Left lung (tissue), 10 donors: ENCODE results near the gene CAPZB. TPM values are rescaled to one million over a fixed set of nuclear protein-coding genes. Genes with fewer than 3 reads are reported as not detected.

Experiments used
- ATAC-seq: fragments of 200-7000 bp; cut with Tn5 transposase; one replicate; pipeline ENCODE4 v1.9.1; 2020; ENCODE audit warnings: moderate library complexity
- DNase-seq, 4 donors: peaks; one replicate each; pipeline ENCODE4 v3.0.0-alpha.2; 2013 to 2020
- H3K27ac ChIP-seq, 2 donors: fragments of 200-600 bp; sonication (generic) in 1 of 2; one replicate each; pipeline versions ENCODE4 v1.5.0 to v1.8.0; 2020 to 2021
- H3K27me3 ChIP-seq, 2 donors: fragments of 200-600 bp; sonication (generic) in 1 of 2; one replicate each; pipeline versions ENCODE4 v1.5.0 to v1.8.0; 2020 to 2021
- H3K36me3 ChIP-seq, 2 donors: fragments of 200-600 bp; sonication (generic) in 1 of 2; one replicate each; pipeline versions ENCODE4 v1.5.0 to v1.8.0; 2020 to 2021
- H3K4me1 ChIP-seq, 2 donors: fragments of 200-600 bp; one replicate each; pipeline ENCODE4 v1.8.0; 2021
- H3K4me3 ChIP-seq, 2 donors: fragments of 200-600 bp; sonication (generic) in 1 of 2; one replicate each; pipeline versions ENCODE4 v1.5.0 to v1.8.0; 2020 to 2021; ENCODE audit warnings: mild to moderate bottlenecking in 1 of 2
- H3K9me3 ChIP-seq, 2 donors: fragments of 200-600 bp; sonication (generic) in 1 of 2; one replicate each; pipeline versions ENCODE4 v1.5.0 to v1.8.0; 2020 to 2021
- intact Hi-C, 2 donors: fragments of 100-400 bp; cut with DNase I; formaldehyde crosslinking; loops; one replicate each; pipeline versions ENCODE4 v1.11.2 to v1.14.2; 2022
- polyA plus RNA-seq, 6 donors: library from polyadenylated mRNA; unstranded; fragments of 120-200 nt; gene quantifications; one replicate each; pipeline ENCODE4 v1.2.1, GENCODE V29; 2013; ENCODE audit not compliant: insufficient read length in 6 of 6
- total RNA-seq, 2 donors: library from RNA; stranded (reverse); fragmentation: NEBNext Ultra II Directional; extraction: Animal tissue kit (Norgen Biotek cat#: 25700); gene quantifications; one replicate each; pipeline ENCODE4 v1.2.1, GENCODE V29; 2021
- TF ChIP-seq, protein P1 (sequence below), 2 donors: fragments of 200-600 bp; sonication (generic) in 1 of 2; IDR thresholded peaks; one replicate each; pipeline versions ENCODE4 v1.5.0 to v1.8.0; 2021; ENCODE audit warnings: antibody characterized with exemption in 2 of 2
- donor health status: DM: no; HTN: yes; CAD: no.
- donor health status: DM: no; HTN: no; CAD: no.

Gene CAPZB
- total and polyA plus RNA-seq, 8 donors, result 223 to 327 (median 256) TPM

DNA sequence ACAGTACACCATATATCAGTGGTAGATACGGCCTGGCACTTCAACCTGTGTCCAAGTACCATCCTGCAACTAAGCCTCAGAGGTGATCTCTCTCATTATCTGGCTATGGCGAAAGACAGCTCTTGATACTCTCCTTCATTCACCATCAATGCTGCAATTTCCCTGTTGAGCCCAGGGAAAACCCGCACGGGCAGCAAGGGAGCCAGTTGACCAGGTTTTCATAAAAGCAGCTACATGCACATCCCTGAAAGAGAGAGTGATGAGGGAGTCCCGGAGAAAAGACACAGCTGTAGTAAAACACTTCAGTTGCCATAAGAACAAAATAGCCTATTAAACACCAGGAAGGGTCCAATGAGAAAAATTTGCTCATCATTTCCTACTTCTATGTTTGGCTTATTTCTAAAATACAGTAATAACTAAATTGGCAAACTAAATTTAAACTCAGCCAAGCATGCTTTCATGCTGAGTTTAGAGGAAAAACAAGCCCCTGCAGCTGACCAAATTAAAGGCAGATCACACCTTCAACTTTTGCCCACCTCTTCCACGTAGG is 68.3 kb downstream of the CAPZB start:
- H3K36me3 ChIP-seq, result peaks cover 0 to 45% of the 10 kb centered on the region in 2 donors
- no peaks in the 10 kb centered on the region for H3K9me3 ChIP-seq
- H3K27me3 ChIP-seq, result no peaks in the 10 kb centered on the region
- peaks cover 31% of the 10 kb centered on the region in 2 donors for H3K4me1 ChIP-seq
- ATAC-seq (peak; percentile 21), DNase-seq (peak in 2 of 4 donors; percentile 67 to 84)
- peak overlapping the region; percentile 18 to 65 for H3K27ac ChIP-seq
- no peak overlapping the region for H3K4me3 ChIP-seq
- intact Hi-C loops, result no loop called here
- TF ChIP-seq, protein P1, sequence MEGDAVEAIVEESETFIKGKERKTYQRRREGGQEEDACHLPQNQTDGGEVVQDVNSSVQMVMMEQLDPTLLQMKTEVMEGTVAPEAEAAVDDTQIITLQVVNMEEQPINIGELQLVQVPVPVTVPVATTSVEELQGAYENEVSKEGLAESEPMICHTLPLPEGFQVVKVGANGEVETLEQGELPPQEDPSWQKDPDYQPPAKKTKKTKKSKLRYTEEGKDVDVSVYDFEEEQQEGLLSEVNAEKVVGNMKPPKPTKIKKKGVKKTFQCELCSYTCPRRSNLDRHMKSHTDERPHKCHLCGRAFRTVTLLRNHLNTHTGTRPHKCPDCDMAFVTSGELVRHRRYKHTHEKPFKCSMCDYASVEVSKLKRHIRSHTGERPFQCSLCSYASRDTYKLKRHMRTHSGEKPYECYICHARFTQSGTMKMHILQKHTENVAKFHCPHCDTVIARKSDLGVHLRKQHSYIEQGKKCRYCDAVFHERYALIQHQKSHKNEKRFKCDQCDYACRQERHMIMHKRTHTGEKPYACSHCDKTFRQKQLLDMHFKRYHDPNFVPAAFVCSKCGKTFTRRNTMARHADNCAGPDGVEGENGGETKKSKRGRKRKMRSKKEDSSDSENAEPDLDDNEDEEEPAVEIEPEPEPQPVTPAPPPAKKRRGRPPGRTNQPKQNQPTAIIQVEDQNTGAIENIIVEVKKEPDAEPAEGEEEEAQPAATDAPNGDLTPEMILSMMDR (IDR thresholded peaks at IDR 0.05), result no peak

DNA sequence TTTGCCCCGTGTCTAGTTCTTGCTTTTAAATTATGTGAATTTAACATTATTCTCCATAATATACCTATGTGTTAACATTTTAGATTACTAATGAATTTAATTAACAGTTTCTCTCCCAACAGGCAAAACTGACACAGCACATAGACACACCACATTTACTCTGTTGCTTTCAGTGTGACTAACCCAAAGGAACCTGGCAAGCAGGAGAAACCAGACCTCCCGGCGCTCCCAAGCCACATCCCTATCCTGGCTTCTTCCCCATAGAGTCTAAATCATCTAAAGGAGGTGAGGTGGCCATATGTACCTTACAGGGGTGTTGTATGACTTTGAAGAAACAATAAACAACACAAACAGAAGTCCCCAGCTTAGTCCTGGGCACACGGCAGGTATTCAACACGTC is 69.2 kb downstream of the CAPZB start:
- ATAC-seq, result no peak
- intact Hi-C loops, result no loop called here
- DNase-seq, result no peak
- Histone ChIP-seq H3K36me3 (peaks cover 0 to 51% of the 10 kb centered on the region in 2 donors), H3K27ac (peak overlapping the region; percentile 4 to 18), H3K4me1 (peaks cover 28 to 31% of the 10 kb centered on the region in 2 donors), H3K4me3 (no peak overlapping the region), H3K9me3 (no peaks in the 10 kb centered on the region), H3K27me3 (no peaks in the 10 kb centered on the region)
- TF ChIP-seq, protein P1 (IDR thresholded peaks at IDR 0.05), result no peak

DNA sequence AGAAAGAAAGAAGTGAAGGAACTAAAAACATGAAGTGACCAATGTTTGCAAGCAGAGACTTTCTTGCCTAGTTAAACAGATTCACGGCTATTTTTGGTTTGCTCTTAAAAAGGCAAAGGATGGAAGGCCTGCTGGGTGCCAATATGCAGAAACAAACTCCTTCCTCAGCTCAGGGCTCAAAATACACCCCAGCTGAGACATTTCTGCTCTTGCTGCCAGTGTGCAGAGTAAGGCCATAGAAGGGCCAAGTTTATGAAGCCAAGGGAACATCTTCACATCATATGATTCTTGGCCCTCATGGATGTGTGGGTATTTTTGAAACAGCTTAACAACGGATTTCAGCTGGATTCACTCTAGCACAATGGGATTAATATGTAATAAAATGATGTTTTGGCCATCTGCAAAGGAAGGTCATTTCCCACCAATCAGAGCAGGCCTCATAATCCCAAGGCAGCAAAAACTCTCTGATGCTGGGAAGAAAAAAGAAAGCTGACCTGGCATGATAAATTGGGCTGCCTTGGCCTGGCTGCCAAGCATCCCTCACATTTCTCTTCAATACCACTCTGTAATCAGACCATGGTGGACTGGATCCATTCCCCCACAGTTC is 70.7 kb downstream of the CAPZB start:
- Histone ChIP-seq H3K4me1 (peaks cover 22 to 28% of the 10 kb centered on the region in 2 donors), H3K36me3 (peaks cover 0 to 47% of the 10 kb centered on the region in 2 donors), H3K4me3 (no peak overlapping the region), H3K27me3 (no peaks in the 10 kb centered on the region), H3K27ac (peak overlapping the region; percentile 31 to 49), H3K9me3 (no peaks in the 10 kb centered on the region)
- ATAC-seq (peak; percentile 48), DNase-seq (peak in 2 of 4 donors; percentile 86 to 92)
- TF ChIP-seq, protein P1 (IDR thresholded peaks at IDR 0.05), result no peak
- intact Hi-C loops, result no loop called here

DNA sequence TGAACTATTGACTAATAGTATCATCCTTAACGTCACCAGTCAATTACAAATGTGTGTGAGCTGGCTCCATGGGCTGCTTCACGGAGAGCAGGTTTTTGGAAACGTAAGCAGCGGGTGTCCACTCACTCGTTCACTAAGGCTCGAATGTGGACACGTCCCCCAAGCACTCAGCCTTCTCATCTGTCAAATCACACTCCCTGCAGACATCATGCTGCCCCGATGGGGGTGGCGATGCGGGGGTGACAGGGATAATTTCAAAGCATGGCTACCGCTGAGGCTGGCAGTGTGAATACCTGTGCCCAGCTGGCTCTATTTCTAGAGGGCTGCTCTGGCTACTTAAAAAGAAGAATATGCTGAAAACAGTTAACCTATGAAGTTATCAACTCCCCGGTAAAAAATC is 71.3 kb downstream of the CAPZB start:
- Histone ChIP-seq H3K4me3 (no peak overlapping the region), H3K9me3 (no peaks in the 10 kb centered on the region), H3K27ac (peak overlapping the region; percentile 31 to 49), H3K36me3 (peaks cover 0 to 40% of the 10 kb centered on the region in 2 donors), H3K4me1 (peaks cover 20 to 26% of the 10 kb centered on the region in 2 donors), H3K27me3 (no peaks in the 10 kb centered on the region)
- intact Hi-C loops, result no loop called here
- ATAC-seq (no peak), DNase-seq (no peak)
- TF ChIP-seq, protein P1 (IDR thresholded peaks at IDR 0.05), result no peak

DNA sequence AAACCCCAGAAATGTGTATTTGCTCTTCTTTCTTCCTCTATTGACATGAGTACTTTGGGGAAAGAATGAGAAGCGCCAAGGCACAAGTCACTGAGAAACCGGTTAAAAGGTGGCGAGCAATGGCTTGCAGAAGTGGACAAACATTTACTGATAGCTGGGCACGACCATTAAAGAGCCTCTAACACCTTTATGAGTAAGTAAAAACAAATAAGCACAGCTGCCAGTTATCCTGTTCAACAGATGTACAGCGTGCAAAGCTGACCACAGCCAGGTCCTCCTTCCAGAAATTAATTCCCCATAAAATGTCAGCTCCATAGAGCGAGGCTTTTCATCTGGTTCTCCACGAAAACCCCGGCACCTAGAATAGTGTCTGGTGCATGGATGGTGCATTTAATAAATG is 72.7 kb downstream of the CAPZB start:
- DNase-seq (no peak), ATAC-seq (peak; percentile 45)
- H3K27ac ChIP-seq, result peak overlapping the region in 1 of 2 donors; percentile 34
- H3K4me1 ChIP-seq, result peaks cover 14 to 20% of the 10 kb centered on the region in 2 donors
- intact Hi-C loops, result no loop called here
- no peaks in the 10 kb centered on the region for H3K9me3 ChIP-seq
- TF ChIP-seq, protein P1 (IDR thresholded peaks at IDR 0.05), result no peak
- no peaks in the 10 kb centered on the region for H3K27me3 ChIP-seq
- H3K4me3 ChIP-seq, result no peak overlapping the region
- H3K36me3 ChIP-seq, result peaks cover 0 to 34% of the 10 kb centered on the region in 2 donors
